ENCODE measurements around the gene OR5AK2. TPM values are rescaled to one million over a fixed set of nuclear protein-coding genes. Genes with fewer than 3 reads are reported as not detected.

The OR5AK2 gene
- total and polyA plus RNA-seq, 2 of the 8 experiments (the other 6 are each of a cell fraction or from before 2014, with no cell fraction given): not detected

DNA sequence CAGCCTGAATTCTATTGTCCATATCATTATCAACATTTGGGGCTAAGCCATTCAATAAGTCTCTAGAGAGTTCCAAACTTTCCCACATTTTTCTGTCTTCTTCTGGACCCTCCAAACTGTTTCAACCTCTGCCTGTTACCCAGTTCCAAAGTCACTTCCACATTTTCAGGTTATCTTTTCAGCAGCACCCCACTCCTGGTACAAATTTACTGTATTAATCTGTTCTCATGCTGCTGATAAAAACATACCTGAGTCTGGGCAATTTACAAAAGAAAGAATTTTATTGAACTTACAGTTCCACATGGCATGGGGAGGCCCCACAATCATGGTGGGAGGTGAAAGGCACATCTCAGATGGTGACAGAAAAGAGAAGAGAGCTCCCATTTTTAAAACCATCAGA is 5.8 kb downstream of the OR5AK2 start:
- CTCF ChIA-PET (ENCODE audit: partially characterized antibody): no interaction called here
- H3K14ac ChIP-seq (ENCODE audit: insufficient read length): no peak overlapping the region
- TF ChIP-seq TAF1 (IDR thresholded peaks at IDR 0.05; ENCODE audit: low read depth, low read length) (no peak), RFX5 (IDR thresholded peaks at IDR 0.05; ENCODE audit: borderline replicate concordance, low read depth, low read length) (no peak), MAFK (IDR thresholded peaks at IDR 0.05; ENCODE audit: low read depth, low read length) (no peak), CEBPB (IDR thresholded peaks at IDR 0.05; ENCODE audit: low read depth, low read length) (no peak), SIX5 (IDR thresholded peaks at IDR 0.05; ENCODE audit: low read depth, low read length) (no peak), BRCA1 (IDR thresholded peaks at IDR 0.05; ENCODE audit: low read depth, low read length) (no peak), SIN3A (conservative IDR thresholded peaks at IDR 0.05 in 1 of 2, IDR thresholded peaks at IDR 0.05 in 1 of 2; ENCODE audit: low read depth in 1 of 2, low read length in 2 of 2) (no peak), GABPA (IDR thresholded peaks at IDR 0.05; ENCODE audit: borderline replicate concordance, insufficient read depth, low read length) (no peak), RNF2 (IDR thresholded peaks at IDR 0.05; ENCODE audit: borderline replicate concordance, low read depth, low read length, missing control alignments, poor library complexity, severe bottlenecking) (no peak), SP1 (IDR thresholded peaks at IDR 0.05; ENCODE audit: low read depth, low read length) (no peak), ZNF274 (IDR thresholded peaks at IDR 0.05; ENCODE audit: borderline replicate concordance, extremely low read depth, low read length) (no peak)
- TF ChIP-seq, protein P1, sequence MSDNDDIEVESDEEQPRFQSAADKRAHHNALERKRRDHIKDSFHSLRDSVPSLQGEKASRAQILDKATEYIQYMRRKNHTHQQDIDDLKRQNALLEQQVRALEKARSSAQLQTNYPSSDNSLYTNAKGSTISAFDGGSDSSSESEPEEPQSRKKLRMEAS (IDR thresholded peaks at IDR 0.05): no peak
- TF ChIP-seq, protein P2, sequence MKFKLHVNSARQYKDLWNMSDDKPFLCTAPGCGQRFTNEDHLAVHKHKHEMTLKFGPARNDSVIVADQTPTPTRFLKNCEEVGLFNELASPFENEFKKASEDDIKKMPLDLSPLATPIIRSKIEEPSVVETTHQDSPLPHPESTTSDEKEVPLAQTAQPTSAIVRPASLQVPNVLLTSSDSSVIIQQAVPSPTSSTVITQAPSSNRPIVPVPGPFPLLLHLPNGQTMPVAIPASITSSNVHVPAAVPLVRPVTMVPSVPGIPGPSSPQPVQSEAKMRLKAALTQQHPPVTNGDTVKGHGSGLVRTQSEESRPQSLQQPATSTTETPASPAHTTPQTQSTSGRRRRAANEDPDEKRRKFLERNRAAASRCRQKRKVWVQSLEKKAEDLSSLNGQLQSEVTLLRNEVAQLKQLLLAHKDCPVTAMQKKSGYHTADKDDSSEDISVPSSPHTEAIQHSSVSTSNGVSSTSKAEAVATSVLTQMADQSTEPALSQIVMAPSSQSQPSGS (IDR thresholded peaks at IDR 0.05; ENCODE audit: low read length): no peak

More for the DNA sequence above, 5.8 kb downstream of the OR5AK2 start:
- Histone ChIP-seq H2BK15ac (ENCODE audit: low read length) (no peak overlapping the region), H3K27ac (ENCODE audit: low read depth, low read length) (no peak overlapping the region), H3K23me2 (ENCODE audit: low read depth, low read length) (no peaks in the 10 kb centered on the region; the same call in 1 of the 2 replicates), H2BK120ac (replicated peaks; ENCODE audit: low read depth, low read length) (no peak overlapping the region), H4K20me1 (replicated peaks in 1 of 2; ENCODE audit: control insufficient read depth in 1 of 2, insufficient read depth in 2 of 2, low read length in 2 of 2) (no peaks in the 10 kb centered on the region), H3K4ac (replicated peaks; ENCODE audit: insufficient read length, low read depth, low read length) (no peak overlapping the region), H2AK5ac (ENCODE audit: low read depth, low read length) (no peak overlapping the region), H4K8ac (ENCODE audit: extremely low read depth, insufficient read depth, low read length) (no peak overlapping the region), H3K79me2 (ENCODE audit: control insufficient read depth in 1 of 2, insufficient read depth in 2 of 2, low read length in 2 of 2) (no peaks in the 10 kb centered on the region), H3K23ac (ENCODE audit: insufficient read length) (no peak overlapping the region), H3K79me1 (ENCODE audit: low read depth, low read length) (no peaks in the 10 kb centered on the region), H3K4me2 (ENCODE audit: insufficient read depth in 1 of 2, low read depth in 2 of 2, low read length in 2 of 2) (no peak overlapping the region), H3K4me1 (replicated peaks in 1 of 4; ENCODE audit: control insufficient read depth in 3 of 4, insufficient read depth in 4 of 4, low read length in 3 of 4) (no peaks in the 10 kb centered on the region), H3K9me3 (ENCODE audit: insufficient read depth in 2 of 2, low read depth in 1 of 2, low read length in 1 of 2) (peaks cover 36 to 65% of the 10 kb centered on the region in 2 experiments), H3K4me3 (ENCODE audit: extremely low read depth in 1 of 4, insufficient read depth in 2 of 4, low read depth in 3 of 4, low read length in 4 of 4) (no peak overlapping the region), H4K91ac (replicated peaks; ENCODE audit: insufficient read length, low read length) (no peak overlapping the region), H2AFZ (ENCODE audit: low read length) (no peak overlapping the region), H2BK20ac (ENCODE audit: low read length) (no peak overlapping the region), H2BK5ac (ENCODE audit: low read depth, low read length) (no peak overlapping the region), H3K9ac (replicated peaks in 1 of 4; ENCODE audit: extremely low read depth in 1 of 4, low read depth in 3 of 4, low read length in 3 of 4) (no peak overlapping the region), H3K56ac (replicated peaks; ENCODE audit: insufficient read length, low read depth, low read length) (no peak overlapping the region), H3K18ac (ENCODE audit: extremely low read depth, low read length) (no peak overlapping the region), H3K36me3 (ENCODE audit: control insufficient read depth in 2 of 4, insufficient read depth in 4 of 4, low read length in 3 of 4) (no peaks in the 10 kb centered on the region), H4K5ac (ENCODE audit: insufficient read length, low read depth, low read length) (no peak overlapping the region), H3K27me3 (replicated peaks in 1 of 4; ENCODE audit: control insufficient read depth in 3 of 4, extremely low read depth in 1 of 4, insufficient read depth in 3 of 4, low read length in 3 of 4) (no peaks in the 10 kb centered on the region), H2BK12ac (ENCODE audit: low read depth, low read length) (no peak overlapping the region)
- no peak for FAIRE-seq
- DNase-seq (ENCODE audit: low read depth in 1 of 2, low spot score in 2 of 2): no peak
- POLR2A ChIA-PET (ENCODE audit: partially characterized antibody): no interaction called here
